Measurements from ENCODE around the gene POGLUT2. TPM values are rescaled to one million over a fixed set of nuclear protein-coding genes. Genes with fewer than 3 reads are reported as not detected.
A peak's percentile ranks its signal among the peaks of the same experiment; 100 is the strongest.

POGLUT2 gene
- polyA plus RNA-seq (ENCODE audit: insufficient read length in 4 of 4) = 10 to 100 TPM; 46.7 to 70.0 (median 57.1) TPM

DNA sequence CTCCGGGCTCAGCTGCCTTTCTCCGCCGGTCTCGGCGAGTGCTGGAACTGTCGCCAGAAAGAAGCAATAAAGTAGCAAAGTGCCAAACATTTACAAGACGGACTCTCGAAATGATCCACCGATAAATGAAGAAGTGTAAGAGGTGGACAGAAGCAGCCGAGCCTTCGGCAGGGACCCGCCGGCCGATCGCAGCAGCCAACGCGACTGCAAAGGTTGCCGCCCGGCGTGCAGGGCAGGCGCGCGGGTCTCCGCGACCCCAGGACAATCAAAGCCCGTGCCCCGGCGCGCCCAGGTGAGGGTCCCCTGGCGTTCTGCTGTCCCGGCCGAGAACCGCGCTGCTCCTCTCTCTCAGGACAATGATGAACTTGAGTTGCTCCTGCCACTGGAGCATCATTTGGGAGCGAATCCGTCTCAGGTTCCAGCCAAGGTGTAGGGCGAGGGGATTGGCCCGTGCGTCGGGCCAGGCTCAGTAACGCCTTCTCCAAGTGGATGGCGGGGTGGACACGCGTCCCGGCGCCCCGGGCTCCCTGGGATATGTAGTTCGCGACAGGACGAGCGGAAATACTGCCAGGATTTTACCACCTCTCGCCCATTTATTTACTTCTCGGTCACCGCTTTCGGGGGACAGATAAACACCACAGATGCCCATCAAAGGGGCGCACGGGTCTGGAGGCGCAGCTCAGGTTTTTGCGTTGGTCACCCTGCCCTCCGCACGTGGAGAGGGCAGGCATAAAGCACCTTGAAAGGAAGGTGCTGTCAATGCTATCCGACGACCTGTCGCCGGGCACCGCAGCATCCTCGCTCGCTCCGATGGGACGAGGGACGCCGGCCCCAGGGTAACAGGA, at the start of gene POGLUT2, which contains the start of gene BIVM:
POGLUT2 (minus strand) TSS at position 396 of the 845 bp plus-strand sequence; CDS start at position 90, 306 bp downstream.
BIVM (plus strand) TSS at position 539 of the 845 bp plus-strand sequence. CDS start 8,149 bp downstream, outside the sequence.
- DNase-seq (ENCODE audit: low read depth in 4 of 4, low spot score in 3 of 4) = peak; percentile 81 to 87 (median 83)

DNA sequence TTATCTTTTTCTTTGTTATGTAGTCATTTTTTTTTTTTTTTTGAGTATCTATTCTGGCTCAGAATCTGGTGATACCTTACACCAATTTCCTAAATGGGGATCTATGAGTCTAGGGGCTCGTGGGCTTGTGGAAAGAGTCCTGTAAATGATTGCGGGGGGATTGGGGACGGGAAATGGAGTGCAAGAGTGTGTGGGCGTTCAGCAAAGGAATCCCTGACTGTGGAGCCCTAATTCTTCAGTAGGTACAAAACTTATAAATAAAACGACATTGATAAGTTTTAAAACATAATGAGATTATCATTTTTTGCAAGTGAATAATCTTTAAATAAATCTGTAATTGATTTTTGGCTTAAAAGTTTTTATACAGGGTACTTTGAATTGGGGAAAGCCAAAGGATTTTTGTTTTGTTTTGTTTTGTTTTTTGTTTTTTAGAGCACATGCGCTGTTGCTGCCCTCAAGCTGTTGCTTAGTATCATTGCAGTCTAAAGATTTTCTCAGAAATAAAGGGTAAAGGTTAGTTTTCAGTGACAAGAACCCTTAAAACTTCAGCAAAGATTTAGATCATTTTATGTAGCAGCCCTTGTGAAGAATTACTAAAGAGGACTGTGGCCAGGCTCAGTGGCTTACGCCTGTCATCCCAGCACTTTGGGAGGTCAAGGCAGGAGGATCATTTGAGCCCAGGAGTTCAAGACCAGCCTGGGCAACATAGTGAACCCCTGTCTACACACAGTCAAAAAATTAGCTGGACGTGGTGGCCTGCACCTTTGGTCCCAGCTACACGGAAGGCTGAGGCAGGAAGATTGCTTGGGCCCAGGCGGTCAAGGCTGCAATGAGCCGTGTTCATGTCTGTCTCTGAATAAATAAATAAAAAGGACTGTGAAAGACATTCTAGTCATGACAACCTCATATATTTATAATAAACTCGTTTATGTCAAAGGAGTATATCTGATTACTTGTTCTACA, 48.8 kb upstream of the POGLUT2 start:
- DNase-seq (ENCODE audit: low read depth in 4 of 4, low spot score in 3 of 4) = peak; percentile 15 to 26 (median 22)

DNA sequence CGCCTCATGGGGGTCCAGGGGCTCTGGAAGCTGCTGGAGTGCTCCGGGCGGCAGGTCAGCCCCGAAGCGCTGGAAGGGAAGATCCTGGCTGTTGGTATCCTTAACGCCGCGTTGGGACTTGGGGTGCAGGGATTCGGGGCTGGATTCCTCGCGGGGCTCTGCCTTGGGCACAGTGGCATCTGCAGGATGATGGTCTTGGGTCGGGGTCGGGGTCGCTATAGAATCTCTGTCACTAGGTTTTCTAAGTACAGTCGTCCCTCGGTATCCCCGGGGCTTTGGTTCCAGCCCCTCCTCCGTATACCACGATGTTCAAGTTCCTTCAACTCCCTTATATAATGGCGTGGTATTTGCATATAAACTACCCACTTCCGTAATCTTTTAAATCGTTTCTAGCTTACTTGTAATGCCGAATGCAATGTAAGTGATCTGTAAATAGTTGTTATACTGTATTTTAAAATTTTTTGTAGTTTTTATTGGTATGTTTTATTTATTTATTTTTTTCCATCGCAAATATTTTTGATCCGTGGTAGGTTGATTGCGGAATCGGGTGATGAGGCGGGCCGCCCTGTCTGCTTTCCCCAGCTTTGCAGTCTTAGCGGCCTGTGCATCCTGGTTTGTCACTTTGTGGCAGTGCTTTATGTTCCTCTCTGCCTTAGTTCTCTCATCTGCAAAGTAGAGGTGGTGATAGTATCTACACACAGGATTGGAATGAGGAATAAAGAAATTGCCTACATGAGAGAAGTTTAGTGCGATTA, 47.7 kb upstream of the POGLUT2 start:
- peak; percentile 6 to 27 (median 23) for DNase-seq (ENCODE audit: low read depth in 4 of 4, low spot score in 3 of 4)

DNA sequence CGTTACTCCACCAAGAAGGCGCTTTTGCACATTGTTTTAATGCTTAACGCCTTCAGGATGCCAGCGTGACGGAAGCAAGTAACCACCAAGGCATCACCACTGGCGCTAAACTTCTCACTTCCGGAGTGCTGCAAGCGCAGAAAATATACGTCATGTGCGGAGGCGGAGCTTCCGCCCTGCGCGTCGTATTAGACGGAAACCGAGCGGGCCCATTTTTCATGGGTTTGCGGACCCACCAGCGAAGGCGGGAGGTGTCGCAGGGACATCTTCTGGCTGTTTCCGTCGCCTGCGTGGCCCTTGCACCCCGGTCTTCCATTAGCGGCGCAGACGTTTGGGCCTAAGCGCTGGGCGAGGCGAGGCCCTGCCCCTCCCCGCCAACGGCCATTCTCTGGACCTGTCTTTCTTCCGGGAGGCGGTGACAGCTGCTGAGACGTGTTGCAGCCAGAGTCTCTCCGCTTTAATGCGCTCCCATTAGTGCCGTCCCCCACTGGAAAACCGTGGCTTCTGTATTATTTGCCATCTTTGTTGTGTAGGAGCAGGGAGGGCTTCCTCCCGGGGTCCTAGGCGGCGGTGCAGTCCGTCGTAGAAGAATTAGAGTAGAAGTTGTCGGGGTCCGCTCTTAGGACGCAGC, 47.0 kb upstream of the POGLUT2 start, which contains the start of gene ERCC5:
ERCC5 (plus strand) TSS at position 403 of the 631 bp plus-strand sequence. CDS start 235 bp downstream, outside the sequence.
- peak; percentile 89 to 95 (median 94) for DNase-seq (ENCODE audit: low read depth in 4 of 4, low spot score in 3 of 4)

DNA sequence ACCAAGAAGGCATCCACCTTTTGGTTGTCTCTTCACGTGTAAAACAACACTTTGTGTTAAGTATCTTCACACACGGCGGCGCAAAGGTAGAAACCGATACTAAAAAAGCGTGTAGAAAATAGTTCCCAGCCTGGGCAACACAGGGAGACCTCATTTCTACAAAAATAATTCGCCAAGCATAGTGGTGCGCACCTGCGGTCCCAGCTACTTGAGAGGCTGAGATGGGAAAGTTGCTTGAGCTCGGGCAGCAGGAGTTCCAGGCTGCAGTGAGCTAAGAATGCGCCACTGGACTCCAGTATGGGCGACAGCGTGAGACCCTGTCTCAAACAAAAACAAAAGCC, 46.5 kb upstream of the POGLUT2 start:
- no peak for DNase-seq (ENCODE audit: low read depth in 4 of 4, low spot score in 3 of 4)

DNA sequence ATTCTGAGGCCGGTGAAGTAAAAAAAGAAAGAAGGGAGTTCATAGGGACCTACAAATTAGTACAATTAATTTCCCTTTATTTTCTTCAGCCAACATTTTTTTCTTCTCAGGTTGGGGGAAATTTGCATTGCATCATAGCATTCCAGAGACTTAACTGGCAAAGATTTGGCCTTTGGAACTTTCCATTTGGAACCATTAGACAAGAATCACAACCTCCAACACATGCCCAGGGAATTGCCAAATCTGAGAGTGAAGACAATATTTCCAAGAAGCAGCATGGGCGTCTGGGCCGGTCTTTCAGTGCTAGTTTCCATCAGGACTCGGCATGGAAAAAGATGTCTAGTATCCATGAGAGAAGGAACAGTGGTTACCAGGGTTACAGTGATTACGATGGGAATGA, 40.7 kb upstream of the POGLUT2 start:
- DNase-seq (ENCODE audit: low read depth in 4 of 4, low spot score in 3 of 4) = no peak

DNA sequence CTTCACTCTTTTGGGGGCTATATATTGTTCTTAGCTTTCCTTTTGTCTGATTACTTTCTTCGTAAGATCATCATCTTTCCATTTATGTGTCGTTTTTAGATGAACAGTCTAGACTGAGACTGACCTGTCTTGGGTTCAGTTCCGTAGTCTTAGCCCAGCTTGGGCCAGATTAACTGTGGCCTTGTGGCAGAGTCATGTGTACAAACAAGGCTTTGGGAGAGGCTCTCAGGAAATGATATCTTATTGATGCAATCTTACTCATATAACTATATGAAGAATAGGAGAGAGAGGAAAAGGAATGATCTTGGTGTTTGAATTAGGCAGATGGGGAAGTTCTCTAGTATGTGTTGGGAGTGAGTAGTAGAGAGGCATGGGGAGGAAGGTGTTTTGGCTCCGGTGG, 40.2 kb upstream of the POGLUT2 start:
- no peak for DNase-seq (ENCODE audit: low read depth in 4 of 4, low spot score in 3 of 4)

DNA sequence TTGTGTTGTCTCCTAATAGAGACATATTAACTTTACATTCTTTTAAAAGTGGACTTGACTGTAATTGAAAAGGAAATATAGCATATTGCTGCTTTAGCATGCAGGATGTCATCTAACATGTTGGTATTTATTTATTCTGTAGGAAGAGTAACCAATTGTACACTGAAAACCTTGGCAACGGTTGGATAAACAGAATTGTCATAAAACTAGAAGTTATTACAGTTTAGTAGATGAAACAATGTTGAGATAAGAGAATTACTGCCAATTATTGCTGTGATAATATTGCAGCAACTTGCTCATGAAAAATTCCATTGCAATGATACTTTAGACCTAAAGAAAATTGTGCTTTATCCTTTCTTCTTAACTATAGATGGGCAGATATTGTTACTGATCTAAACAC, 39.5 kb upstream of the POGLUT2 start:
- DNase-seq (ENCODE audit: low read depth in 4 of 4, low spot score in 3 of 4) = no peak

DNA sequence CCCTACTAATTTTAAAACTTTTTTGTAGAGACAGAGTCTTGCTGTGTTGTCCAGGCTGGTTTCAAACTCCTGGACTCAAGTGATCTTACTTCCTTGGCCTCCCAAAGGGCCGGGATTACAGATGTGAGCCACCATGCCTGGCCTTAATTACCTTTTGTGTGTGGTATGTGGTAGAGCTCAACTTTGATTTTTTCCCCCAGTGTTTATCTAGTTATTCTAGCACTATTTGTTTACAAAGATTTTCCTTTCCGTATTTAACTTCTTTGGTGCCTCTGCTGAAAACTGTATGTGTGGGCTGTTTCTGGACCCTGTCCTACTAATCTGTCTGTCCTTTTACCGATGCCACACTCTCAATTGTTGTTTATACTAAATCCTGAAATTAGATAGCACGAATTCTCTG, 37.7 kb upstream of the POGLUT2 start:
- no peak for DNase-seq (ENCODE audit: low read depth in 4 of 4, low spot score in 3 of 4)

DNA sequence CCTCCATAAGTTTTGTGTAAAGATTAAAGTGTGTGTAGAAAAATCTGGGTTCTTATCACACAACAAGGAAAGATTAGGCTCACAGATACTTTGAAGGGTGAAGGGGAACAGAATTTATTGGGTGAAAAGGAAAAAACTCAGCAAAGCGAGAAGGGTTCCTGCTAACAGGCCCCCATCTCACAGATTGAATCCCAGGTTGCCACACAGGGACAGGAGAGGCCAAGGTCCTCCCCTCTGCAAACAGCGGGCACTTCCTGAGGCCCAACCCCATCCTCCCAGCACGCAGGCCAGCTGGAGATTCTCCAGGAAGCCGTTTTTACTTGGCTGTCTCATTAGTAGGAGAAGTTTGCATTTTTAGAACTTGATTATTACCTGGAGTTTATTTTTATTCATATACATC, 31.9 kb upstream of the POGLUT2 start:
- DNase-seq (ENCODE audit: low read depth in 4 of 4, low spot score in 3 of 4) = no peak

DNA sequence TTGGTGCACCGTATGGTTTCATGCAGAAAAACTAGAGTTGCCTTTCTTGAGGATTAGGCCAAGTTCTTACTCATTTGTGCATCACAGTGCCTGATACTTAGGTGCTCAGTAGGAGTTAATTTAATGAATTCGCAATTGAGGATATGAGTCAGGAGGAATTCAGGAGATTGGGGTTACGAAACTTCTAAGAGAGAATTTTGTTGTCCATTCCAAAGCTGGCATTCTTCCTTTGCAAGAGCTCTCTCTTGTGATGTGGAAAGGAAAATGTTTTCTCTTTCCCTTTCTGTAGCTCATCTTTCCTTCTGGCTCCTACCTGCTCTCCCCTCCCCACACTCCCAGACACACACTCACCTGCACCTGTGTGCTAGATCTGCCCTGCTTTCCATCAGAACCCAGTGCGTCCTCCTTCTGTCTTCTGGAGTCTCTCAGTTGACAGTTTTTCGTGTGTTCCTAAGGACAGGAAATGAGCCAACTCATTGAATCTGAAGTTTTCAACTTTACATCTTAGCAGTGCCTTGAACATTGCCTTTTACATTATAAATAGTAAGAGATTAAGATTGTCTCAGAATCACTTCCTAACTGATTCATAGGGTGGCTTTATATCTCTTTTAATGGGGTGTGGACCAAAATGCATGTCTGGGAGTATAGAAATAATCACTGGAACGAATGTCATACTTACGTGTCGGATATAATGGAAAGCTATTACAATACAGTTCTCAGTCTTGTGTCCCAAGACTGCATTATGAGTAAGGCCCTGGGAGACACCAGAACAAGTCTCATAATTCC, 27.3 kb upstream of the POGLUT2 start:
- no peak for DNase-seq (ENCODE audit: low read depth in 4 of 4, low spot score in 3 of 4)

DNA sequence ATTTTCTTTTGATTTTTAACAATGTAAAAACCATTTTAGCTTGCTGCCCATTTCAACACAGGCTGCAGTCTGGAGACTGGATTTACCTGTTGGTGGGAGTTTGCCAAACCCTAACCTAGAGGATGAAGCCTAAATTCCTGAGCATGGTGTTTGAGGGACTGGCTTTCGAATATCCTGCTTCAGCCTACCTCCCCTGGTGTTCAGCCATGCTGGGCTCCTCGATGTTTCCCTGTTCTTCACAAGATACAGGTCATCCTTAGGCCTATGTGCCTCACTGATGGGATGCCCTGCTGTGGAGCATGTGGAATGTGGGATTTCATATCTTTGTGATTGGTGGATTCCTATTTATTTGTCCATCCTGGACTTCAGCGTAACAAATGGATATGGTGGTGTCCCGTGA, 26.6 kb upstream of the POGLUT2 start:
- no peak for DNase-seq (ENCODE audit: low read depth in 4 of 4, low spot score in 3 of 4)

DNA sequence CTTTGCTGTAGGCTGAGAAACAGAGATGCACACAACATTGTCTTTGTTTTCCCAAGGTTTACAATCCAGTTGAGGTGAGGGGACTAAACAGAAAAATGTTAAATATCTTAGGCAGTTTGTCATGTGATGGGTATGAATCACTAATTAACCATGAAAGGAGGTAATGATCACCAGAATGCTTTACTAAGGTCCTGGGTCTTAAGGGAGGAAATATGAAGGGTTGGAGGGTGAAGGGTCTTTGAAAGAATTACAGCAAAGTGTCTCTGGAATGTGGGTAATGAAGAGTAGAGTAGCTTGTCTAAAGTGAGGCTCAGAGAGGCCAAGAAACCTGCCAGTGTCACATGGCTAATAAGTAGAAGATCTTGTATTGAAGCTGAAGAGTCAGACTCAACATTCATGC, 19.1 kb upstream of the POGLUT2 start:
- peak in 1 of 4 donors; percentile 18 for DNase-seq (ENCODE audit: low read depth in 4 of 4, low spot score in 3 of 4)

DNA sequence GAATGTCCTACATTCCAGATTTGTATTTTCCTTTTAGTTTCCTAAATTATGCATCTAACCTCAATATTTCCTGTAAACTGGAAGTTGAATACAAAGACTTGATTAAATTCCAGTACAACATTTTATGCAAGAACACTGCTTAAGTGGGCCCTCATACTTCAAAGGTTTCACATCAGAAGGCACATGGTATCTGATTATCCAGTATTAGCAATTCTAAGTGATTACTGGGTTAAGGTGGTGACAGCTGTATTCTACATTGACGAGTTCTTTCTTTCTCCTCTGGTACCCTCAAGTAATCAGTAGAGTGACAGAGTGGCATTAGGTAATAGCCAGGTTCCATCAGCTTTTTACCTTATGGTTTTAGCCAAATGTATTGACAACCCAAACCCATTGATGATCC, 18.5 kb upstream of the POGLUT2 start:
- DNase-seq (ENCODE audit: low read depth in 4 of 4, low spot score in 3 of 4) = no peak

DNA sequence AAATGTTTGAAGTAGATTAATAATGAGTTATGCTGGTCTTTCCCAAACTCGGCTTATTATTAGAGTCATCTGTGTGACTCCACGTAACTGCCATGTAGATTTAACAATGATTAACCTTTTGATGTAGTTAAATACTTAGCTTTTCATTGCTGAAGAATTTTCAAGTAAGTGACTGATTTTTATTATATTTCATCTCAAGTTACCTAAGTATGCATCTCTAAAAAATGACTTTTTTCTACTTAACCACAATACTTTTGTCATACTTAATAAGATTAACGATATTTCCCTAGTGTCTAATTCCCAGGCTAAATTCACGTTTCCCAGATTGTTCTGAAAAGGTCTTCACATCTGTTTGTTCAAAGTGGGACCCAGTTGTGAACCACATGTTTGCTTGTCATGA, 17.9 kb upstream of the POGLUT2 start:
- no peak for DNase-seq (ENCODE audit: low read depth in 4 of 4, low spot score in 3 of 4)

DNA sequence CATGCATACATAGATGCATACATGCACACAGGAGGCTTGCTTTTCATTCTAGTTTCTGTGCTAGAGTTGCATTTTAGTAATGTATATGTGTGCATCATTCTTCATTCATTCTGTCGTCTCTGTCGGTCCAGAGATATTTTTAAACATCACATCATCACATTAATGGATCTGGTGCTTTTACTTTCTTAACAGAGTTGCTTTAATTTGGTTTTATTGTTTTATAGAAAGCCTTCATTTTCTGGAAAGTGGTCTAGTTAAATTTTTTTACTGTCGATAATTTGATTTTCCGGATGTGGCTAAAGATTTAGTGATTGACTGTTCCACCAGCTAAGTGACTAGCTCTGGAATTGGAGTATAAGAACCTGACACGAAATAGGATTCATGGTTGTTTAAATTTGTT, 17.0 kb upstream of the POGLUT2 start:
- no peak for DNase-seq (ENCODE audit: low read depth in 4 of 4, low spot score in 3 of 4)

DNA sequence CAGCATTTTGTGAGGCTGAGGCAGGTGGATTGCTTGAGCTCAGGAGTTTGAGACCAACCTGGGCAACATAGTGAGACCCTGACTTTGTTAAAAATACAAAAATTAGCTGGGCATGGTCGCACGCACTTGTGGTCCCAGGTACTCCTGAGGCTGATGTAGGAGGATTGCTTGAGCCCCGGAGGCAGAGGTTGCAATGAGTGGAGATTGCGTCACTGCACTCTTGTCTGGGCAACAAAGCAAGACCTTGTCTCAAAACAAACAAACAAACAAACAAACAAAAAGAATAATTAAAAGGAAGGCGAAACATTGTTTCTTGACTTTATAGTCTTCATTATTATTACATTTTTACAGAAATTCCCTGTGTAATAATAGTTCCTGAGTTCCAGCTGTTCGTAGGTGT, 16.0 kb upstream of the POGLUT2 start:
- DNase-seq (ENCODE audit: low read depth in 4 of 4, low spot score in 3 of 4) = no peak

DNA sequence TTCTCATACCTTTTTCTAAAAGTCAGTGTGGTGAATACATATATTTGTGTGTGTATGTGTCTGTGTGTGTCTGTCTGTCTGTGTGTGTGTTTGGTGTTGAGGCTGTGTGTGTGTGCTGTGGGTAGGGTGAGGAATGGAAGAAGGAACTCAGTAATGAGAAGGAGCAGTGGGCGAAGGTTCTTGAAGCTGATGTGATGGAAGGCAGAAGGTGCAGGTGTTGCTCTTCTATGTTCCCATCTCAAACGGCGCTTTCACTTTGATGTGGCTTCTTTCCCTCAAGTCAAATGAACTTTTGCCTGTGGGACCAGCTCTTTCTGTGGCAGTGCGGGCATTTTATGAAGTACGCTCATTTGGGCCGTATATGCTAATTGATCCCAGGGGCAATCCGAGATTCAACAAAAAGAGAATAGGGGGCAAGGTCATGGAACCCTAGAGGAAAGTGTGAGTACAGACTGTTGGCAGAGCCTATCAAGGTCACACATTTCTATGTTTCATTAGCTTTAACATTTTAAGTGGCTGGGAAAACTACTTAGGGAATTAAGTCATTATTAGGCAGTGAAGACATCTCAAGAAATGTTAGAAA, 15.3 kb upstream of the POGLUT2 start:
- DNase-seq (ENCODE audit: low read depth in 4 of 4, low spot score in 3 of 4) = no peak
